ELR (cell line): ENCODE results near the gene BRD3.
"Not testable (repeated sequence)": the region's sequence is repeated elsewhere in the genome, so short reads cannot be mapped to it uniquely, and the experiment has no call there.

Experiments used
- DNase-seq: peaks from one replicate; pipeline ENCODE4 v3.0.0-alpha.2; 2015; ENCODE audit warnings: low read depth

The BRD3 gene

GRCh38 chr9:133993635-133994253 is 74.1 kb downstream of the BRD3 start:
- DNase-seq, result no peak

GRCh38 chr9:133992780-133993634 is 74.8 kb downstream of the BRD3 start:
- DNase-seq, result peak; percentile 95

GRCh38 chr9:133991964-133992779 is 75.7 kb downstream of the BRD3 start, which contains the start of gene VAV2:
Gene VAV2, minus strand, starts transcription at chr9:133992324. Its CDS starts 46 bp downstream, at chr9:133992278.
- peak; percentile 78 for DNase-seq

- peak; percentile 39 for DNase-seq
These were observed 76.5 kb downstream of the BRD3 start for GRCh38 chr9:133991214-133991921.

GRCh38 chr9:133990366-133991213 is 77.2 kb downstream of the BRD3 start:
- peak; percentile 92 for DNase-seq

- DNase-seq, result no peak
These were observed 78.0 kb downstream of the BRD3 start for GRCh38 chr9:133989625-133990365.

- DNase-seq, result not testable (repeated sequence)
These were observed 79.1 kb downstream of the BRD3 start for GRCh38 chr9:133988771-133989170.

- DNase-seq, result no peak
These were observed 79.7 kb downstream of the BRD3 start for GRCh38 chr9:133987946-133988665.

GRCh38 chr9:133987446-133987788 is 80.4 kb downstream of the BRD3 start:
- no peak for DNase-seq

GRCh38 chr9:133986774-133987445 is 80.9 kb downstream of the BRD3 start:
- DNase-seq, result no peak

- no peak for DNase-seq
These were observed 81.8 kb downstream of the BRD3 start for GRCh38 chr9:133986061-133986460.

- DNase-seq, result no peak
These were observed 84.7 kb downstream of the BRD3 start for GRCh38 chr9:133982971-133983720.

GRCh38 chr9:133981958-133982681 is 85.7 kb downstream of the BRD3 start:
- DNase-seq, result no peak

GRCh38 chr9:133981589-133981957 is 86.3 kb downstream of the BRD3 start:
- no peak for DNase-seq

GRCh38 chr9:133980864-133981588 is 86.8 kb downstream of the BRD3 start:
- DNase-seq, result no peak
